Neural progenitor cell (in vitro differentiated cells): ENCODE data around the gene TCF23. TPM values are rescaled to one million over a fixed set of nuclear protein-coding genes. Genes with fewer than 3 reads are reported as not detected.

Experiments
- DNase-seq: peaks from one replicate; pipeline ENCODE4 v3.0.0-alpha.2; 2016; ENCODE audit warnings: low spot score
- H2AFZ ChIP-seq: fragments of 200-600 bp; sonication (generic); replicated peaks from 2 replicates; pipeline ENCODE4 v1.6.1; 2016; ENCODE audit warnings: antibody characterized with exemption
- H3F3A ChIP-seq: fragments of 200-600 bp; sonication (generic); 2 replicates; pipeline ENCODE4 v1.6.1; 2016; ENCODE audit warnings: antibody characterized with exemption, low read depth
- H3K27ac ChIP-seq: fragments of 200-600 bp; sonication (generic); 2 replicates; pipeline ENCODE4 v1.5.1; 2016; ENCODE audit warnings: mild to moderate bottlenecking
- H3K27me3 ChIP-seq: fragments of 200-600 bp; sonication (generic); 2 replicates; pipeline ENCODE4 v1.6.1; 2016; ENCODE audit warnings: mild to moderate bottlenecking, moderate library complexity
- H3K36me3 ChIP-seq: fragments of 200-600 bp; sonication (generic); 2 replicates; pipeline ENCODE4 v1.5.1; 2016
- H3K4me1 ChIP-seq: fragments of 200-600 bp; sonication (generic); 2 replicates; pipeline ENCODE4 v1.6.1; 2016; ENCODE audit warnings: mixed run types
- H3K4me2 ChIP-seq: fragments of 200-600 bp; sonication (generic); 2 replicates; pipeline ENCODE4 v1.6.1; 2016
- H3K4me3 ChIP-seq: fragments of 200-600 bp; sonication (generic); 2 replicates; pipeline ENCODE4 v1.5.1; 2016
- H3K79me2 ChIP-seq: fragments of 200-600 bp; sonication (generic); 2 replicates; pipeline ENCODE4 v1.6.1; 2016; ENCODE audit warnings: low read depth
- H3K9ac ChIP-seq: fragments of 200-600 bp; sonication (generic); 2 replicates; pipeline ENCODE4 v1.6.1; 2016
- H3K9me3 ChIP-seq: fragments of 200-600 bp; sonication (generic); 2 replicates; pipeline ENCODE4 v1.5.1; 2016; ENCODE audit warnings: low read depth
- H4K20me1 ChIP-seq: fragments of 200-600 bp; sonication (generic); 2 replicates; pipeline ENCODE4 v1.6.1; 2016; ENCODE audit warnings: low read depth
- H3K27ac Mint-ChIP-seq: 3 replicates; pipeline ENCODE4 v1.8.0; 2021; ENCODE audit warnings: mixed read lengths
- H3K27me3 Mint-ChIP-seq: 2 replicates; pipeline ENCODE4 v1.8.0; 2022; ENCODE audit warnings: low read depth, mild to moderate bottlenecking, inconsistent platforms, moderate library complexity, mixed read lengths; ENCODE audit not compliant: insufficient read depth
- H3K36me3 Mint-ChIP-seq: 3 replicates; pipeline ENCODE4 v1.8.0; 2021; ENCODE audit warnings: mixed read lengths
- H3K4me1 Mint-ChIP-seq: 3 replicates; pipeline ENCODE4 v1.8.0; 2021; ENCODE audit warnings: mixed read lengths
- H3K4me3 Mint-ChIP-seq: 3 replicates; pipeline ENCODE4 v1.8.0; 2021; ENCODE audit warnings: mild to moderate bottlenecking, moderate library complexity, mixed read lengths
- H3K9me3 Mint-ChIP-seq: 3 replicates; pipeline ENCODE4 v1.8.0; 2020; ENCODE audit warnings: mixed read lengths
- EZH2 ChIP-seq: fragments of 200-600 bp; sonication (generic); IDR thresholded peaks from 2 replicates; pipeline ENCODE4 v1.6.1; 2017; ENCODE audit warnings: antibody characterized with exemption, mild to moderate bottlenecking, moderate library complexity
- EZH2phosphoT487 ChIP-seq: fragments of 200-600 bp; sonication (generic); IDR thresholded peaks from 2 replicates; pipeline ENCODE4 v1.6.1; 2017; ENCODE audit warnings: antibody characterized with exemption
- total RNA-seq: library from RNA; depleted of rRNA; stranded (reverse); fragments of >200 nt; gene quantifications from 2 replicates; pipeline ENCODE4 v1.2.3, GENCODE V29; 2015; ENCODE audit warnings: low replicate concordance
- TF ChIP-seq, protein P1 (sequence below): fragments of 200-600 bp; sonication (generic); IDR thresholded peaks from 2 replicates; pipeline ENCODE4 v1.5.1; 2017; ENCODE audit warnings: antibody characterized with exemption, mild to moderate bottlenecking

TCF23 gene
- 0.03 TPM in 1 of 2 replicates, not detected in the other for total RNA-seq

DNA sequence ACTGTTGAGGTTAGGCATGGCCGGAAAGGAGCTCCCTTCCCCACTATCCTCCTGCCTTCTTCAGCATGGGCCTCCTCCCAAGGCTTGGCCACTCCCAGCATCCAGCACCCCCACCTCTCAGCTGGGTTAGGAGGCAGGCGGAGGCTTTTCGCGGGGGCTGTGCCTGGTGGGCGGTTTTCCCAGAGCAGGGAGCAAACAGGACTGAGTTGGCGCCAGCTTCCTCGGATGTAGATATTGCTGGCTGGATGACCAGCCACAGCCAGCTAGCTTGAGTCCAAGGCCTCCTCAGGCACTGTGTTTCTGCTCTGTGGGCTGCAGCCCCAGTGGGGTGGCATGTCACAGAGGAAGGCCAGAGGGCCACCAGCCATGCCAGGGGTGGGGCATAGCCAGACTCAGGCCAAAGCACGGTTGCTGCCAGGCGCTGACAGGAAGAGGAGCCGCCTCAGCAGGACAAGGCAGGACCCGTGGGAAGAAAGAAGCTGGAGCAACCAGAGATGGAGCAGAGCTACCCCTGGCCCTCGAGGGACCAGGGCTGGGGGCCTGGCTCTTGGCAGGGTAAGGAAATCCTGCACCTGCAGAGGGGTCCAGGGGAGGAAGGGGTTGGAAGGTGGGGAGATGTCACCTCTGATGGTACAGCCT is at the start of gene TCF23:
TCF23 (plus strand) TSS at position 204 of the 639 bp plus-strand sequence; CDS start at position 334, 130 bp downstream.
- H3K27ac Mint-ChIP-seq: no peak within 1 kb of the TSS
- no peaks in the 10 kb centered on the region for H3K9me3 ChIP-seq
- TF ChIP-seq EZH2phosphoT487: no peak
- TF ChIP-seq, protein P1, sequence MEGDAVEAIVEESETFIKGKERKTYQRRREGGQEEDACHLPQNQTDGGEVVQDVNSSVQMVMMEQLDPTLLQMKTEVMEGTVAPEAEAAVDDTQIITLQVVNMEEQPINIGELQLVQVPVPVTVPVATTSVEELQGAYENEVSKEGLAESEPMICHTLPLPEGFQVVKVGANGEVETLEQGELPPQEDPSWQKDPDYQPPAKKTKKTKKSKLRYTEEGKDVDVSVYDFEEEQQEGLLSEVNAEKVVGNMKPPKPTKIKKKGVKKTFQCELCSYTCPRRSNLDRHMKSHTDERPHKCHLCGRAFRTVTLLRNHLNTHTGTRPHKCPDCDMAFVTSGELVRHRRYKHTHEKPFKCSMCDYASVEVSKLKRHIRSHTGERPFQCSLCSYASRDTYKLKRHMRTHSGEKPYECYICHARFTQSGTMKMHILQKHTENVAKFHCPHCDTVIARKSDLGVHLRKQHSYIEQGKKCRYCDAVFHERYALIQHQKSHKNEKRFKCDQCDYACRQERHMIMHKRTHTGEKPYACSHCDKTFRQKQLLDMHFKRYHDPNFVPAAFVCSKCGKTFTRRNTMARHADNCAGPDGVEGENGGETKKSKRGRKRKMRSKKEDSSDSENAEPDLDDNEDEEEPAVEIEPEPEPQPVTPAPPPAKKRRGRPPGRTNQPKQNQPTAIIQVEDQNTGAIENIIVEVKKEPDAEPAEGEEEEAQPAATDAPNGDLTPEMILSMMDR: no peak

DNA sequence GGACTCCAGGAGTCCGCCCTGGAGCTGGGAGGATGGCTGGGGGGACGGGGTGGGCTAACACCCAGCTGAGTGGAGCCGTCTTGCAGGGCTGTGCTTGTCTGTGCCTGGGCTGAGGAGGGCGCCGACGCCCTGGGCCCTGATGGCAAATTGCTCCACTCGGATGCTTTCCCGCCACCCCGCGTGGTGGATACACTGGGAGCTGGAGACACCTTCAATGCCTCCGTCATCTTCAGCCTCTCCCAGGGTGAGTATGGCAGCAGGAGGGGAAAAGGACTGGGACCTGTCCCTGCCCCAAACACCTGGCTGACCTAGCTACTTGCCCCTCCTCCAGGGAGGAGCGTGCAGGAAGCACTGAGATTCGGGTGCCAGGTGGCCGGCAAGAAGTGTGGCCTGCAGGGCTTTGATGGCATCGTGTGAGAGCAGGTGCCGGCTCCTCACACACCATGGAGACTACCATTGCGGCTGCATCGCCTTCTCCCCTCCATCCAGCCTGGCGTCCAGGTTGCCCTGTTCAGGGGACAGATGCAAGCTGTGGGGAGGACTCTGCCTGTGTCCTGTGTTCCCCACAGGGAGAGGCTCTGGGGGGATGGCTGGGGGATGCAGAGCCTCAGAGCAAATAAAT is 49.4 kb upstream of the TCF23 start:
- H3K4me2 ChIP-seq: no peak overlapping the region
- no peak overlapping the region for H3K9ac ChIP-seq
- Mint-ChIP-seq H3K9me3 (no peaks in the 10 kb centered on the region), H3K4me1 (peaks cover 9% of the 10 kb centered on the region), H3K27ac (peak overlapping the region; percentile 76), H3K36me3 (no peaks in the 10 kb centered on the region), H3K27me3 (peaks cover 16% of the 10 kb centered on the region), H3K4me3 (no peak overlapping the region)
- no peak overlapping the region for H3K27ac ChIP-seq
- H3K9me3 ChIP-seq: no peaks in the 10 kb centered on the region
- H3K36me3 ChIP-seq: no peaks in the 10 kb centered on the region
- H3K79me2 ChIP-seq: no peaks in the 10 kb centered on the region
- H3K27me3 ChIP-seq: no peaks in the 10 kb centered on the region
- H3F3A ChIP-seq: no peaks in the 10 kb centered on the region
- no peak overlapping the region for H3K4me3 ChIP-seq
- TF ChIP-seq, protein P1: no peak
- TF ChIP-seq EZH2: no peak
- no peak for TF ChIP-seq EZH2phosphoT487
- DNase-seq: no peak
- no peak overlapping the region for H2AFZ ChIP-seq
- H4K20me1 ChIP-seq: no peaks in the 10 kb centered on the region
- H3K4me1 ChIP-seq: no peaks in the 10 kb centered on the region

More for the DNA sequence above, at the start of gene TCF23:
- no peak for DNase-seq
- Mint-ChIP-seq H3K36me3 (no peaks in the 10 kb centered on the region), H3K4me3 (no peak within 1 kb of the TSS), H3K9me3 (peaks cover 2% of the 10 kb centered on the region), H3K4me1 (no peaks in the 10 kb centered on the region), H3K27me3 (peaks cover 4% of the 10 kb centered on the region)
- H4K20me1 ChIP-seq: no peaks in the 10 kb centered on the region
- no peaks in the 10 kb centered on the region for H3F3A ChIP-seq
- H3K27me3 ChIP-seq: no peaks in the 10 kb centered on the region
- no peak within 1 kb of the TSS for H3K4me2 ChIP-seq
- no peak within 1 kb of the TSS for H2AFZ ChIP-seq
- H3K9ac ChIP-seq: no peak within 1 kb of the TSS
- H3K79me2 ChIP-seq: no peaks in the 10 kb centered on the region
- no peak within 1 kb of the TSS for H3K4me3 ChIP-seq
- no peak within 1 kb of the TSS for H3K27ac ChIP-seq
- H3K36me3 ChIP-seq: no peaks in the 10 kb centered on the region
- H3K4me1 ChIP-seq: no peaks in the 10 kb centered on the region

DNA sequence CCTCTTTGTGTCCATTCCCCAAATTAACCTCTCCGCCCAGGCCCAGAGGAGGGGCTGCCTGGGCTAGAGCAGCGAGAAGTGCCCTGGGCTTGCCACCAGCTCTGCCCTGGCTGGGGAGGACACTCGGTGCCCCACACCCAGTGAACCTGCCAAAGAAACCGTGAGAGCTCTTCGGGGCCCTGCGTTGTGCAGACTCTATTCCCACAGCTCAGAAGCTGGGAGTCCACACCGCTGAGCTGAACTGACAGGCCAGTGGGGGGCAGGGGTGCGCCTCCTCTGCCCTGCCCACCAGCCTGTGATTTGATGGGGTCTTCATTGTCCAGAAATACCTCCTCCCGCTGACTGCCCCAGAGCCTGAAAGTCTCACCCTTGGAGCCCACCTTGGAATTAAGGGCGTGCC is 48.8 kb upstream of the TCF23 start:
- DNase-seq: no peak
- Histone ChIP-seq H3F3A (no peaks in the 10 kb centered on the region), H3K4me2 (no peak overlapping the region), H3K9ac (no peak overlapping the region), H2AFZ (no peak overlapping the region), H3K79me2 (no peaks in the 10 kb centered on the region), H3K36me3 (no peaks in the 10 kb centered on the region), H4K20me1 (no peaks in the 10 kb centered on the region), H3K9me3 (no peaks in the 10 kb centered on the region), H3K27ac (no peak overlapping the region), H3K4me1 (no peaks in the 10 kb centered on the region), H3K4me3 (no peak overlapping the region), H3K27me3 (no peaks in the 10 kb centered on the region)
- Mint-ChIP-seq H3K4me3 (peak overlapping the region; percentile 57), H3K27ac (no peak overlapping the region), H3K36me3 (no peaks in the 10 kb centered on the region), H3K4me1 (peaks cover 9% of the 10 kb centered on the region), H3K27me3 (peaks cover 16% of the 10 kb centered on the region), H3K9me3 (no peaks in the 10 kb centered on the region)
- TF ChIP-seq EZH2 (no peak), EZH2phosphoT487 (no peak)
- TF ChIP-seq, protein P1: no peak
